OCI-LY7 (cell line): ENCODE data around the gene GCLC.
"Not testable (repeated sequence)": the region's sequence is repeated elsewhere in the genome, so short reads cannot be mapped to it uniquely, and the experiment has no call there.

Experiments used
- EZH2phosphoT487 ChIP-seq: fragments of 200-600 bp; sonication (generic); IDR thresholded peaks from 2 replicates; pipeline ENCODE4 v1.6.1; 2018; ENCODE audit warnings: low read depth, borderline replicate concordance, mild to moderate bottlenecking, mixed run types, antibody characterized with exemption, low read length, moderate library complexity, mixed read lengths
- TF ChIP-seq, protein P1 (sequence below): fragments of 200-600 bp; sonication (generic); conservative IDR thresholded peaks from 2 replicates; pipeline ENCODE4 v1.5.1; 2014; ENCODE audit warnings: mild to moderate bottlenecking, antibody characterized with exemption, low read length, moderate library complexity, mixed read lengths

DNA sequence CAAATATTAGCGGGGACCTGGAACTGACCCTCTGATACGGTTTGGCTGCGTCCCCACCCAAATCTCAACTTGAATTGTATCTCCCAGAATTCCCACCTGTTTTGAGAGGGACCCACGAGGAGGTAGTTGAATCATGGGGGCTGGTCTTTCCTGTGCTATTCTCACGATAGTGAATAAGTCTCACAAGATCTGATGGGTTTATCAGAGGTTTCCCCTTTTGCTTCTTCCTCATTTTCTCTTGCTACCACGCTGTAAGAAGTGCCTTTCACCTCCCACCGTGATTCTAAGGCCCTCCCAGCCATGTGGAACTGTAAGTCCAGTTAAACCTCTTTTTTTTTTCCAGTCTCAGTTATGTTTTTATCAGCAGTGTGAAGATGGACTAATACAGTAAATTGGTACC, 6.8 kb upstream of the GCLC start:
- TF ChIP-seq, protein P1, sequence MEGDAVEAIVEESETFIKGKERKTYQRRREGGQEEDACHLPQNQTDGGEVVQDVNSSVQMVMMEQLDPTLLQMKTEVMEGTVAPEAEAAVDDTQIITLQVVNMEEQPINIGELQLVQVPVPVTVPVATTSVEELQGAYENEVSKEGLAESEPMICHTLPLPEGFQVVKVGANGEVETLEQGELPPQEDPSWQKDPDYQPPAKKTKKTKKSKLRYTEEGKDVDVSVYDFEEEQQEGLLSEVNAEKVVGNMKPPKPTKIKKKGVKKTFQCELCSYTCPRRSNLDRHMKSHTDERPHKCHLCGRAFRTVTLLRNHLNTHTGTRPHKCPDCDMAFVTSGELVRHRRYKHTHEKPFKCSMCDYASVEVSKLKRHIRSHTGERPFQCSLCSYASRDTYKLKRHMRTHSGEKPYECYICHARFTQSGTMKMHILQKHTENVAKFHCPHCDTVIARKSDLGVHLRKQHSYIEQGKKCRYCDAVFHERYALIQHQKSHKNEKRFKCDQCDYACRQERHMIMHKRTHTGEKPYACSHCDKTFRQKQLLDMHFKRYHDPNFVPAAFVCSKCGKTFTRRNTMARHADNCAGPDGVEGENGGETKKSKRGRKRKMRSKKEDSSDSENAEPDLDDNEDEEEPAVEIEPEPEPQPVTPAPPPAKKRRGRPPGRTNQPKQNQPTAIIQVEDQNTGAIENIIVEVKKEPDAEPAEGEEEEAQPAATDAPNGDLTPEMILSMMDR: not testable (repeated sequence)
- not testable (repeated sequence) for TF ChIP-seq EZH2phosphoT487
